Hepatocyte (in vitro differentiated cells): ENCODE measurements around the gene FHL3. TPM values are rescaled to one million over a fixed set of nuclear protein-coding genes. Genes with fewer than 3 reads are reported as not detected.

Source experiments
- polyA plus RNA-seq: library from polyadenylated mRNA; unstranded; fragments of >200 nt; fragmentation: Nextera tagmentation; extraction: Ambion mirVana; gene quantifications from 2 replicates; pipeline ENCODE4 v1.2.1, GENCODE V29; 2016
- small RNA-seq: library from RNA; depleted of rRNA; stranded (forward); fragments of <200 nt; gene quantifications from one replicate; pipeline ENCODE3, GENCODE V24; 2014
- total RNA-seq: library from RNA; depleted of rRNA; stranded (reverse); fragments of >200 nt; gene quantifications from 2 replicates; pipeline ENCODE4 v1.2.3, GENCODE V29; 2014

FHL3 gene
- total and polyA plus RNA-seq, 2 experiments from 2014 or later, result 27.2 to 28.6 TPM

Small RNA genes within 50 kb of the gene (small RNA-seq; reads per million reads assigned to genes)
- gene RF00017 (not detected), gene RNU6-510P (not detected)

Other genes starting within 250 kb of the FHL3 start
- gene EPHA10, start 240.4 kb downstream of the FHL3 start, total RNA-seq, result 0.84 and 1.5 TPM in 2 replicates
- 0.79 and 1.3 TPM in 2 replicates for gene EPHA10, start 240.4 kb downstream of the FHL3 start, polyA plus RNA-seq
- 2.3 and 2.7 TPM in 2 replicates for gene MANEAL, start 211.7 kb downstream of the FHL3 start, total RNA-seq
- 2.3 and 3.5 TPM in 2 replicates for gene MANEAL, start 211.7 kb downstream of the FHL3 start, polyA plus RNA-seq
- 63.8 and 78.3 TPM in 2 replicates for gene C1orf122, start 197.7 kb downstream of the FHL3 start, total RNA-seq
- gene C1orf122, start 197.7 kb downstream of the FHL3 start, polyA plus RNA-seq, result 166 and 186 TPM in 2 replicates
- 24.1 and 26.5 TPM in 2 replicates for gene YRDC, start 197.3 kb downstream of the FHL3 start, total RNA-seq
- gene YRDC, start 197.3 kb downstream of the FHL3 start, polyA plus RNA-seq, result 33.8 and 37.4 TPM in 2 replicates
- gene MTF1, start 145.9 kb downstream of the FHL3 start, total RNA-seq, result 4.7 and 5.1 TPM in 2 replicates
- 5.0 and 8.0 TPM in 2 replicates for gene MTF1, start 145.9 kb downstream of the FHL3 start, polyA plus RNA-seq
- gene INPP5B, start 58.5 kb downstream of the FHL3 start, total RNA-seq, result 16.3 and 18.3 TPM in 2 replicates
- 6.1 and 9.3 TPM in 2 replicates for gene INPP5B, start 58.5 kb downstream of the FHL3 start, polyA plus RNA-seq
- 48.8 and 51.3 TPM in 2 replicates for gene SF3A3, start 15.5 kb downstream of the FHL3 start, total RNA-seq
- 40.9 and 52.8 TPM in 2 replicates for gene SF3A3, start 15.5 kb downstream of the FHL3 start, polyA plus RNA-seq
- gene UTP11, start 7.2 kb upstream of the FHL3 start, total RNA-seq, result 29.9 and 39.2 TPM in 2 replicates
- gene UTP11, start 7.2 kb upstream of the FHL3 start, polyA plus RNA-seq, result 31.1 and 36.2 TPM in 2 replicates
- 1.0 TPM in 1 of 2 replicates, not detected in the other for gene POU3F1, start 41.3 kb upstream of the FHL3 start, total RNA-seq
- gene POU3F1, start 41.3 kb upstream of the FHL3 start, polyA plus RNA-seq, result 0.73 and 0.83 TPM in 2 replicates